HepG2 (cell line): ENCODE results near the gene RANBP2. TPM values are rescaled to one million over a fixed set of nuclear protein-coding genes. Genes with fewer than 3 reads are reported as not detected.
"Not testable (repeated sequence)": the region's sequence is repeated elsewhere in the genome, so short reads cannot be mapped to it uniquely, and the experiment has no call there.

Experiments
- ATAC-seq: fragments of 200-7000 bp; cut with Tn5 transposase; 3 replicates; pipeline ENCODE4 v1.9.1; 2020; ENCODE audit warnings: mild to moderate bottlenecking, moderate library complexity
- BruUV-seq: library from RNA; stranded (reverse); fragments of 400-500 nt; replicated peaks from 2 replicates; lab custom pipeline; 2021; lab: Mats Ljungman, UMichigan
- CTCF ChIA-PET: fragments of 300-600 bp; formaldehyde crosslinking; extraction: SDS; loops from one replicate; lab custom pipeline; 2021; ENCODE audit warnings: low total read pairs, inconsistent platforms, low intra/inter-chr PET ratio; lab: Yijun Ruan, JAX
- POLR2A ChIA-PET: fragments of 350-600 bp; sonication (Branson Sonifier 250); formaldehyde crosslinking; loops from one replicate; lab custom pipeline; 2020; ENCODE audit warnings: antibody characterized with exemption, inconsistent platforms; lab: Yijun Ruan, JAX
- DNase-seq: peaks from one replicate; pipeline ENCODE4 v3.0.0-alpha.2; 2015; ENCODE audit warnings: low spot score
- FAIRE-seq: peaks from 3 replicates; lab custom pipeline; 2011; peaks lifted over from hg19 to GRCh38; lab: Jason Lieb, UNC
- H2AFZ ChIP-seq: one replicate; pipeline ENCODE4 v1.6.1; 2011; ENCODE audit warnings: low read length, inconsistent platforms
- H3K27ac ChIP-seq: fragments of 300-600 bp; 3 replicates; pipeline ENCODE4 v1.8.0; 2011; ENCODE audit warnings: mixed run types, mild to moderate bottlenecking, mixed read lengths, low read length, inconsistent platforms; ENCODE audit not compliant: insufficient read depth; ENCODE audit errors: extremely low read length
- H3K27me3 ChIP-seq, 2 experiments: fragments of 200-600 bp in 1 of 2; 2 replicates in 1 of 2; 3 replicates in 1 of 2; pipeline versions ENCODE4 v1.6.0 to v1.8.0; 2011; ENCODE audit warnings: low read length in 2 of 2, mild to moderate bottlenecking in 2 of 2, moderate library complexity in 2 of 2, inconsistent platforms in 1 of 2; ENCODE audit not compliant: insufficient read depth in 2 of 2, control insufficient read depth in 1 of 2
- H3K36me3 ChIP-seq, 2 experiments: fragments of 200-600 bp in 1 of 2; replicated peaks in 1 of 2; 2 replicates in 1 of 2; 3 replicates in 1 of 2; pipeline versions ENCODE4 v1.5.1 to v1.8.0; 2011; ENCODE audit warnings: low read length in 2 of 2, inconsistent platforms in 1 of 2; ENCODE audit not compliant: insufficient read depth in 2 of 2, control insufficient read depth in 1 of 2
- H3K4me1 ChIP-seq: 2 replicates; pipeline ENCODE4 v1.5.1; 2012; ENCODE audit warnings: low read length, inconsistent platforms; ENCODE audit not compliant: insufficient read depth
- H3K4me2 ChIP-seq: 2 replicates; pipeline ENCODE4 v1.6.0; 2011; ENCODE audit warnings: low read depth, low read length, inconsistent platforms
- H3K4me3 ChIP-seq, 3 experiments: fragments of 200-600 bp in 1 of 3; sonication (generic), shearing (Covaris generic) in 1 of 3; replicated peaks in 1 of 3; 2 replicates each; pipeline ENCODE4 v1.5.1; 2011 to 2016; ENCODE audit warnings: low read length in 3 of 3, inconsistent platforms in 2 of 3, low read depth in 2 of 3, mild to moderate bottlenecking in 2 of 3, control low read depth in 1 of 3, mixed read lengths in 1 of 3; ENCODE audit not compliant: insufficient read depth in 1 of 3
- H3K79me2 ChIP-seq: one replicate; pipeline ENCODE4 v1.6.1; 2011; ENCODE audit warnings: low read length, inconsistent platforms; ENCODE audit not compliant: insufficient read depth
- H3K9ac ChIP-seq: 2 replicates; pipeline ENCODE4 v1.6.0; 2011; ENCODE audit warnings: mild to moderate bottlenecking, low read depth, low read length, inconsistent platforms; ENCODE audit not compliant: insufficient read depth
- H3K9me3 ChIP-seq: 2 replicates; pipeline ENCODE4 v1.5.1; 2012; ENCODE audit warnings: mild to moderate bottlenecking, low read length
- H4K20me1 ChIP-seq: 2 replicates; pipeline ENCODE4 v1.6.0; 2011; ENCODE audit warnings: inconsistent platforms, mild to moderate bottlenecking, low read length, moderate library complexity; ENCODE audit not compliant: insufficient read depth
- ARID5B ChIP-seq: IDR thresholded peaks from 2 replicates; pipeline ENCODE4 v1.4.0; 2020; ENCODE audit warnings: mild to moderate bottlenecking, missing genetic modification reagents
- BORCS8-MEF2B ChIP-seq: sonication (generic); formaldehyde crosslinking; IDR thresholded peaks from 2 replicates; pipeline ENCODE4 v1.8.0; 2022; ENCODE audit warnings: mild to moderate bottlenecking, missing genetic modification reagents
- DMAP1 ChIP-seq: IDR thresholded peaks from 2 replicates; pipeline ENCODE4 v1.6.1; 2016
- EP300 ChIP-seq, 3 experiments: sonication (generic) in 1 of 3; formaldehyde crosslinking in 1 of 3; IDR thresholded peaks; 2 replicates each; pipeline versions ENCODE4 v1.5.1 to v1.6.1; 2011 to 2020; ENCODE audit warnings: low read depth in 2 of 3, low read length in 2 of 3, borderline replicate concordance in 1 of 3, improper control_type of control experiment in 1 of 3, mild to moderate bottlenecking in 1 of 3, missing genetic modification reagents in 1 of 3, moderate library complexity in 1 of 3
- FOSL2 ChIP-seq: sonication (generic); formaldehyde crosslinking; IDR thresholded peaks from 2 replicates; pipeline ENCODE4 v1.4.0; 2020; ENCODE audit warnings: missing genetic modification reagents
- GATAD2A ChIP-seq: IDR thresholded peaks from 2 replicates; pipeline ENCODE4 v1.6.1; 2016
- NR2F6 ChIP-seq, 2 experiments: IDR thresholded peaks; 2 replicates each; pipeline ENCODE4 v1.6.1; 2016; ENCODE audit warnings: antibody characterized with exemption in 1 of 2, mild to moderate bottlenecking in 1 of 2
- PITX1 ChIP-seq: sonication (generic); formaldehyde crosslinking; IDR thresholded peaks from 2 replicates; pipeline ENCODE4 v1.5.1; 2020; ENCODE audit warnings: mild to moderate bottlenecking, missing genetic modification reagents
- RARA ChIP-seq: IDR thresholded peaks from 2 replicates; pipeline ENCODE4 v1.6.1; 2016; ENCODE audit warnings: missing genetic modification reagents, missing compliant biosample characterization
- RCOR2 ChIP-seq: IDR thresholded peaks from 2 replicates; pipeline ENCODE4 v1.6.1; 2016; ENCODE audit warnings: missing biosample characterization, missing genetic modification reagents
- SALL1 ChIP-seq: sonication (generic); formaldehyde crosslinking; IDR thresholded peaks from 2 replicates; pipeline ENCODE4 v1.8.0; 2022; ENCODE audit warnings: mild to moderate bottlenecking, missing genetic modification reagents
- SIX1 ChIP-seq: sonication (generic); formaldehyde crosslinking; IDR thresholded peaks from 2 replicates; pipeline ENCODE4 v1.4.0; 2020; ENCODE audit warnings: missing genetic modification reagents, borderline replicate concordance
- SIX4 ChIP-seq: sonication (generic); formaldehyde crosslinking; IDR thresholded peaks from 2 replicates; pipeline ENCODE4 v1.4.0; 2020; ENCODE audit warnings: missing genetic modification reagents
- SOX13 ChIP-seq, 3 experiments: fragments of 450-650 bp in 1 of 3; sonication (generic) in 1 of 3; formaldehyde crosslinking in 1 of 3; IDR thresholded peaks in 2 of 3; conservative IDR thresholded peaks in 1 of 3; 2 replicates each; pipeline versions ENCODE4 v1.5.0 to v1.6.1; 2016 to 2020; ENCODE audit warnings: antibody characterized with exemption in 1 of 3, mild to moderate bottlenecking in 1 of 3, missing compliant biosample characterization in 1 of 3, missing genetic modification reagents in 1 of 3, moderate library complexity in 1 of 3
- ZFY ChIP-seq: sonication (generic); formaldehyde crosslinking; IDR thresholded peaks from 2 replicates; pipeline ENCODE4 v1.4.0; 2020; ENCODE audit warnings: missing genetic modification reagents
- ZMYM3 ChIP-seq: sonication (generic); formaldehyde crosslinking; IDR thresholded peaks from 2 replicates; pipeline ENCODE4 v1.5.1; 2020; ENCODE audit warnings: mild to moderate bottlenecking, missing genetic modification reagents
- ZNF543 ChIP-seq: sonication (generic); formaldehyde crosslinking; IDR thresholded peaks from 2 replicates; pipeline ENCODE4 v1.4.0; 2020; ENCODE audit warnings: mild to moderate bottlenecking, missing genetic modification reagents
- ZNF788 ChIP-seq: sonication (generic); formaldehyde crosslinking; IDR thresholded peaks from 2 replicates; pipeline ENCODE4 v1.5.0; 2020; ENCODE audit warnings: mild to moderate bottlenecking, missing genetic modification reagents, borderline replicate concordance
- WGBS: methylation state at CpG from one replicate; pipeline ENCODE4 v1.1.6; 2017; ENCODE audit warnings: low lambda C conversion rate; 5-methylcytosine and 5-hydroxymethylcytosine counted together
- in situ Hi-C: cut with HindIII; loops from 2 replicates; pipeline ENCODE4 v1.10.0; 2017; ENCODE audit warnings: low pct_unique_long_range_greater_than_20kb; ENCODE audit not compliant: extremely low pct_ligation_motif_present
- intact Hi-C: fragments of 100-400 bp; cut with micrococcal nuclease; formaldehyde crosslinking; loops from one replicate; pipeline ENCODE4 v1.10.0; 2022; ENCODE audit not compliant: unreplicated experiment
- polyA plus RNA-seq, 8 experiments: library from polyadenylated mRNA; depleted of rRNA in 3 of 8; stranded (reverse) in 7 of 8; unstranded in 1 of 8; fragments of >200 nt; fragmentation: Illumina TruSeq in 4 of 8; extraction: Trizol in 4 of 8; gene quantifications; 2 replicates each; pipeline versions ENCODE4 v1.2.1 to v1.2.3, GENCODE V29; 2011 to 2016; ENCODE audit warnings: low read depth in 4 of 8, missing spikeins in 1 of 8, mixed read lengths in 1 of 8; ENCODE audit not compliant: insufficient read depth in 1 of 8
- total RNA-seq, 5 experiments: library from RNA; depleted of rRNA; stranded (reverse); fragments of >200 nt; fragmentation: Illumina TruSeq; extraction: Trizol; gene quantifications; 2 replicates each; pipeline ENCODE4 v1.2.3, GENCODE V29; 2016; ENCODE audit warnings: low read depth in 1 of 5
- TF ChIP-seq, protein P1 (sequence below): sonication (generic); formaldehyde crosslinking; IDR thresholded peaks from 2 replicates; pipeline ENCODE4 v1.5.1; 2020; ENCODE audit warnings: mild to moderate bottlenecking, moderate library complexity, missing genetic modification reagents

The RANBP2 gene
- total and polyA plus RNA-seq, 2 of the 13 experiments (the other 11 are each of a cell fraction or from before 2014, with no cell fraction given): 12.2 to 87.0 TPM

GRCh38 chr2:108716971-108717370 lies 2.3 kb upstream of the RANBP2 start:
- CTCF ChIA-PET; H4K20me1 ChIP-seq; in situ Hi-C loops; intact Hi-C loops; POLR2A ChIA-PET; BruUV-seq; H3K36me3 ChIP-seq; H3K9me3 ChIP-seq; FAIRE-seq; H3K27me3 ChIP-seq; TF ChIP-seq SOX13 (IDR thresholded peaks at IDR 0.05); EP300 (CRISPR knock-in tag; IDR thresholded peaks at IDR 0.05; ENCODE audit: borderline replicate concordance): not testable (repeated sequence)
- WGBS: 22% methylated on average over 6 of the region's 6 CpGs
- Histone ChIP-seq H3K4me2 (peak overlapping the region; percentile 72), H3K79me2 (peaks cover 23% of the 10 kb centered on the region), H3K4me3 (peak overlapping the region in 1 of 3 experiments; percentile 18; a peak in 1 of 6 replicates), H3K9ac (peak overlapping the region; percentile 51; the same call in 1 of the 2 replicates), H3K27ac (peak overlapping the region; percentile 6), H2AFZ (peak overlapping the region; percentile 84), H3K4me1 (peaks cover 58% of the 10 kb centered on the region)
- ATAC-seq: peak; percentile 34
- DNase-seq: peak; percentile 56
- 0 out of 2 replicates have a peak, but pooled peaks have one; percentile 28 for TF ChIP-seq GATAD2A
- TF ChIP-seq ARID5B (CRISPR knock-in tag): peak; percentile 43
- TF ChIP-seq PITX1 (CRISPR knock-in tag): peak; percentile 68
- TF ChIP-seq, protein P1, sequence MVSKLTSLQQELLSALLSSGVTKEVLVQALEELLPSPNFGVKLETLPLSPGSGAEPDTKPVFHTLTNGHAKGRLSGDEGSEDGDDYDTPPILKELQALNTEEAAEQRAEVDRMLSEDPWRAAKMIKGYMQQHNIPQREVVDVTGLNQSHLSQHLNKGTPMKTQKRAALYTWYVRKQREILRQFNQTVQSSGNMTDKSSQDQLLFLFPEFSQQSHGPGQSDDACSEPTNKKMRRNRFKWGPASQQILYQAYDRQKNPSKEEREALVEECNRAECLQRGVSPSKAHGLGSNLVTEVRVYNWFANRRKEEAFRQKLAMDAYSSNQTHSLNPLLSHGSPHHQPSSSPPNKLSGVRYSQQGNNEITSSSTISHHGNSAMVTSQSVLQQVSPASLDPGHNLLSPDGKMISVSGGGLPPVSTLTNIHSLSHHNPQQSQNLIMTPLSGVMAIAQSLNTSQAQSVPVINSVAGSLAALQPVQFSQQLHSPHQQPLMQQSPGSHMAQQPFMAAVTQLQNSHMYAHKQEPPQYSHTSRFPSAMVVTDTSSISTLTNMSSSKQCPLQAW (CRISPR knock-in tag): 0 out of 2 replicates have a peak, but pooled peaks have one; percentile 35
- peak in 1 of 2 experiments; percentile 42; a peak in 1 of 4 replicates for TF ChIP-seq SOX13 (CRISPR knock-in tag; conservative IDR thresholded peaks at IDR 0.05 in 1 of 2, IDR thresholded peaks at IDR 0.05 in 1 of 2)
- TF ChIP-seq ZNF543 (CRISPR knock-in tag): 0 out of 2 replicates have a peak, but pooled peaks have one; percentile 66
- peak; percentile 46; the same call in 1 of the 2 replicates for TF ChIP-seq SIX4 (CRISPR knock-in tag)
- peak; percentile 54; the same call in 1 of the 2 replicates for TF ChIP-seq ZMYM3 (CRISPR knock-in tag)
- peak; percentile 70; the same call in 1 of the 2 replicates for TF ChIP-seq SIX1 (CRISPR knock-in tag)
- 0 out of 2 replicates have a peak, but pooled peaks have one; percentile 16 for TF ChIP-seq ZNF788 (CRISPR knock-in tag)
- peak; percentile 59; the same call in 1 of the 2 replicates for TF ChIP-seq SALL1
- 0 out of 2 replicates have a peak, but pooled peaks have one; percentile 18 for TF ChIP-seq RCOR2 (CRISPR knock-in tag)
- TF ChIP-seq EP300 (IDR thresholded peaks at IDR 0.05; ENCODE audit: low read depth in 2 of 2, low read length in 2 of 2): 0 out of 4 replicates have a peak, but pooled peaks of 1 of the 2 experiments have one; percentile 17
- peak; percentile 38; the same call in 1 of the 2 replicates for TF ChIP-seq ZFY (CRISPR knock-in tag)
- peak; percentile 81 for TF ChIP-seq RARA (CRISPR knock-in tag)
- 0 out of 2 replicates have a peak, but pooled peaks have one; percentile 46 for TF ChIP-seq BORCS8-MEF2B (CRISPR knock-in tag)
- peak; percentile 44; the same call in 1 of the 2 replicates for TF ChIP-seq NR2F6 (IDR thresholded peaks at IDR 0.05)
- peak; percentile 68 for TF ChIP-seq NR2F6 (CRISPR knock-in tag; IDR thresholded peaks at IDR 0.05)
- TF ChIP-seq DMAP1 (CRISPR knock-in tag): 0 out of 2 replicates have a peak, but pooled peaks have one; percentile 44
- TF ChIP-seq FOSL2: 0 out of 2 replicates have a peak, but pooled peaks have one; percentile 7
